Measurements from ENCODE around the gene DUSP19.

The DUSP19 gene

DNA sequence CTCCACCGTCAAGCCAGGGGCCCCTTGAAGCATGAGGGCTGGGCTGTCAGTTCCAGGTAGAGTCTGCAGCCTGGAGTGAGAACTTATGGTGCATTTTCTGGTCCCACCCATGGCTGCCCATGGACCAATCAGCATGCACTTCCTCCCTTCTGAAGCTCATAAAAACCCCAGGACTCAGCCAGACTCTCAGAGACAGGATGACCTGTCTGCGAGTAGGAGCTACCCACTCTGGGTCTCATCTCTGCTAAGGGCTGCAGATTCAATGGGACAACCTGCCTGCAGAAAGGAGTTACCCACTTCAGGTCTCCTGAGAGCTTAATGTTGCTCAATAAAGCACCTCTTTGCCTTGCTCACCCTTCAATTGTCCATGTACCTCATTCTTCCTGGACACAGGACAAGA, 9.4 kb upstream of the DUSP19 start:
- no peak for DNase-seq

DNA sequence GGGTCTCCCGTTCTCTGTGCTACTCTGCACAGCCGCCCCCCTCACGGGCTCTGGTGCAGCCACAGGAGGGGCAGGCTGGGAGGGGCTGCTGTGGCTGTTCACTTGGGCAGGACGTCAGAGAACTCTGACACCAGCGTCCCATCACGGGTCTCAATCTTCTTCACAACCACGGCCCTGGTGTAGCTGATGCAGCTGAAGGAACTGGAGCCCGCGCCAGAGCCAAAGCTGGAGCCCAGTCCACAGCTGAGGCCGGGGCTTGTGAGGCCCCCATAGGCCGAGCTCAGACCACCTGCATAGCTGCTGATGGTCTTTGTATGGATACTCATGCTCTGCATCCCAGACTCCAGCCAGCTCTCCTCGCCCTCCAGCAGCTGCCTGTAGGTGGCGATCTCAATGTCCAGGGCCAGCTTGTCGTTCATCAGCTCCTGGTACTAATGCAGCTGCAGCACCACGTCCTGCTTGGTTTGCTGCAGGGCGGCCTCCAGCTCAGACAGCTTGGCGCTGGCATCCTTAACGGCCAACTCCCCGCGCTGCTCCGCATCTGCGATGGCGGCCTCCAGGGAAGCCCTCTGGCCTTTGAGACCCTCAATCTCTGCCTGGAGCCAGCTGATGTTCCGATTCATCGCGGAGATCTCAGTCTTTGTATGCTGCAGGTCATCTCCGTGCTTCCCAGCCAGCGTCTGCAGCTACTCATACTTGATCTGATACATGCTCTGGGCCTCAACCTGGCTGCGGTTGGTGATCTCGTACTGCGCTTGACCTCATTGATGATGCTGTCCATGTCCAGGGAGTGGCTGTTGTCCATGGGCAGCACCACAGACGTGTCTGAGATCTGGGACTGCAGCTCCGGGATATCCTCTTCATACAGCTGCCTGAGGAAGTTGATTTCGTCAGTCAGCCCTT, 7.4 kb upstream of the DUSP19 start:
- DNase-seq: no peak

DNA sequence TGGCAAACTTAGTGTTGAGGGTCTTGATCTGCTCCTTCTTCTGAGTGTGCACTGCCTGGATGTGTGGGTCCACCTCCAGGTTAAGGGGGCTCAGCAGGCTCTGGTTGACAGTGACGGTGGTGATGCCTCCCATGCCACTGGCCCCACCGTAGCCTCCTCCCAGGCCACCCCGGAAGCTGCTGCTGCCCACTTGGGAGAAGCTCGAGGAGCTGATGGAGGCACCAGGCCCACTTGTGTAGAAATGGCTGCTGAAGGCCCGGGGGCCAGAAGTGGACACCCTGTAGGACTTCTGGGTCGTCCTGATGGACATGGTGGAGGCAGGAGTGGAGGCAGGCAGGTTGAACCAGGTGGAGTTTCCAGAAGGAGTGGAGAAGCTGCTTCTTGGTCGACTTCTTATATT, 6.4 kb upstream of the DUSP19 start:
- DNase-seq: no peak

DNA sequence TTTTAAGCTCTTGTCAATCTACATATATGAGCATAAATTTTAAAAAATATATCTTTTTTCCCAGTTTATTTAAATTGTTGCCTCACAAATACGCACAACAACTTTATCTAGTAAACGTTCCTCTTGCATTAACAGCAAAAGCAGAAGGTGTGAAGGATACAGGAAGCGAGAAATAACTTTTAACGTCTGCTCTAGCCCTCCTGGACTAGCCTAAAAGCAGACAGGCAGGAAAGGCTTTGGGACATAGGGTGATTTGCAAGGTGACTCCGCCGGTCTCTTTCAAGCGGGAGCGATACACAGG, 434 bp upstream of the DUSP19 start:
- DNase-seq: no peak

DNA sequence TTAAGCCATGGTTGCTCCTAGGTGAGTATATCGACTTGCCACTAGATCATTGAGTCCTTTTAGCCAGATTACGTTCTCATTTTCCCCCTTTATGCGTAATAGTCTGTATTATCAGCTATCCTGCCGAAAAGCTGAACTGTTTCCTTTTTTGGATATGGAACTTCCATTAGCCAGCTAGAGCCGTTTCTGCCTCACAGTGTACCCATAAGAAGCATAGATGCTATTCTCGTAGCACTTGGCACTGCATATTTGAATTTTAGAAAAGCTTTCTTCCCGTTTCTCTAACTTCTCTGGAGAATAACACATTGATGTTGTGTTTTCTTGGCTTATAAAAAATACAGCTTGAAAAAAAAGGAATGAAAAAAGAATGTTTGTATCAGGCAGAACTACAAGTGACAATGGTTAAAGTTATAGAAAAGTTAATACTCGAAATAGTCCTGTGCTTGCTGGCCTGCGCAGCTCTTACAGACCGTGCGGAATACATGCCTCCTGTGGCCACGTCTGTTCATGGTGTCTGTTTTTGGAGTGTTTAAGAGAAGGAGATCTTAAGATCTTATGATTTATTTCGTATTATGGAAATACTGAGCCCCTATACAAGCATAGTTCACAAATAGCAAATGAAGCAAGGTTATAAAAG, 710 bp downstream of the DUSP19 start:
- DNase-seq: no peak

DNA sequence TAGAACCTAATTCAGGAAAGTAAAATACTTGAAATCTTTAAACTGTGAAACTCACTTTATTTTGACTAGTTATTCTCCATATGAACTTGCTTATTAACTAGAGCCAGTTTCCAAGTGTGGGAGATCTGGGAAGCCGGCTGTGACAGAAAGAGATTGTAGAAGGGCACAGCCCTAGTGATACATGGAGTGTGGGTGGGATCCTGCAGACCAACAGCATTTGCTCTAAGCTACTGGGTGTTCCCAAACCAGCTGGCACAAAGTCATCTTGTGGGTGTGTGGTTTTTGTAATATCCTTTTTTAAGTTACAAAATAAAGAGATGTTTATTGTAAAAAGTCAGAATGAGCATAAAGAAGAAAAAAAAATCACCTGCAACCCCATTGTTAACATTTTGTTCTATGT, 3.4 kb downstream of the DUSP19 start:
- DNase-seq: no peak

DNA sequence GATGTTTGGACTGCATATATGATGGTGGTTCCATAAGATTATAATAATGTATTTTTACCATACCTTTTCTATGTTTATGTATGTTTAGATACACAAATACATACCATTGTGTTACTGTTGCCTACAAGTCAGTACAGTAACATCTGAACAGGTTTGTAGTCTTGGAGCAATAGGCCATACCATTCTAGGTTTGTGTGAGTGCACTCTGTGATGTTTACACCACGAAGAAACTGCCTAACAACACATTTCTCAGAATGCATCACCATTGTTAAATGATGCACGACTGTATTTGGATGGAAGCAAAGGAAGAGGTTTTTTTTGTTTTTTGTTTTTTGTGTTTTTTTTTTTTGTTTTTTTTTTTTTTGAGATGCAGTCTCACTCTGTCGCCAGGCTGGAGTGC, 9.5 kb downstream of the DUSP19 start:
- DNase-seq: no peak

DNA sequence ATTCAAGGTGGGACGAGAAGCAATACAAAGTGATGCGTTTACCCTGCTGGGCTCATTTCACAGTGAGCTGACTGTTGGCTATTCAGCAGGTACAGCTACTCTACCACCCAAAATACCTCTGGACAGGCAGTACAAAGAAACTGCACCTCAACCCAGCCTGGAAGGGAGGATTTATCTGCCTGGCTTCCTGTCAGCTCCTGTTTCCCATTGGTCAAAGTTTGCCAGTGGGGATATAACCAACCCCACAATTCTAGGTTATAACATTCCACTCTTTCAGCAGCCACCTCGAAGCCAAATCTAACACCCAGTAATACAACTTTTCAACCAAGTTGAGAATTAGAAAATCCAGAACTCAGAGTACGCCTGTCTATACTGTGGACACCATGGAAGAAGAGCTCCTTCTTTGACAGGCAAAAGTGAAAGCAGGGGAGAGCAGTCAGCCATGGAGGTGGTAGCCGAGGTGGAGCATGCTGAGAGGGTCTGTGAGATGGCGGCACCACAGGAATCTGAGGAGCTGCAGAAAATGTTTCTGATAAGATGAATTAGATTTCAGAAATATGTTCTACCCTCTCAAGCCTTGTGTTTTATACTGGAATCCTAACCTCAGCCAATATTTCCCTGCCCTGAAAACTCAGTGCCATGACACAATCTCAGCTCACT, 10.8 kb downstream of the DUSP19 start:
- DNase-seq: no peak

DNA sequence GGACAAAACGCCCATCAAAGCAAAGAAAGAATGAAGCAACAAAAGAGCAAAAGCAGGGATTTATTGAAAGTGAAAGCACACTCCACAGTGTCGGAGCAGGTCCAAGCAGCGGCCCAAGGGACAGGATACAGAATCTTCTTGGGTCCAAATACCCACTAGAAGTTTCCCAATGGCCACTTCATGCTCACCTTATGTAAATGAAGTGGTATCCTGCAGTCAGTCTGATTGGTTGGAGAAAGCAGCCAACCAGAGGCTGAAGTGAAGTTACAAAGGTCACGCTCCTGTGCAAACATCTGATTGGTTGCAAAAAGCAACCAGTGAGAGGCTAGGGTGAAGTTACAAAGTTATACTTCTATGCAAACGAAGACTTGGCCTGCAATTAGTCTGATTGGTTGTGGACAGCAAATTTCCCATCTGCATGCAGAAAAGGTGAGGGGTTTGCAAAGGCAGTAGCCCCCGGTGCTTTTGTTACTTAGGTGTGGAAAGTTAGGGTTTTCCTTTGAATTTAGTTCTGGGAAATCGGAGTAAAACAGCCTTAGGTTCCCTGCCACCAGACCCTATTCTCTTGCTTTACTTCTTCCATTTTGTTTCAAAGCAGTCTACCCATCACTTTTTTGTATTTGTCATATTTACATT, 12.9 kb downstream of the DUSP19 start:
- no peak for DNase-seq

DNA sequence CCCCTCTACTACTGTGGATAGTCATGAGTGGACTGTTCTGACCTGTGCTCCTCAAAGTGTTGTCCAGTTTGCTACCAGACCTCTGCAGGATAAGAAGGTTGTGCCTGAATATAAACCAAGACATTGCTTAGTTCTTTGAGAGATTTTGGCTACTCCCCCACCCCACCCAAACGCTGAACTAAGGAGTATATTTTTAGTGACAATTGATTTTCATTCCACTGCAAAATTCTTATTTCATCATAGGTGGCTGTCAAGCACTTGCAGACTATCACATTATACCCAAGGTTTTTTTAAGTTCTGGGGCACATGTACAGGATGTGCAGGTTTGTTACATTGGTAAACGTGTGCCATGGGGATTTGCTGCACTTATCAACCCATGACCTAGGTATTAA, 13.4 kb downstream of the DUSP19 start:
- no peak for DNase-seq

DNA sequence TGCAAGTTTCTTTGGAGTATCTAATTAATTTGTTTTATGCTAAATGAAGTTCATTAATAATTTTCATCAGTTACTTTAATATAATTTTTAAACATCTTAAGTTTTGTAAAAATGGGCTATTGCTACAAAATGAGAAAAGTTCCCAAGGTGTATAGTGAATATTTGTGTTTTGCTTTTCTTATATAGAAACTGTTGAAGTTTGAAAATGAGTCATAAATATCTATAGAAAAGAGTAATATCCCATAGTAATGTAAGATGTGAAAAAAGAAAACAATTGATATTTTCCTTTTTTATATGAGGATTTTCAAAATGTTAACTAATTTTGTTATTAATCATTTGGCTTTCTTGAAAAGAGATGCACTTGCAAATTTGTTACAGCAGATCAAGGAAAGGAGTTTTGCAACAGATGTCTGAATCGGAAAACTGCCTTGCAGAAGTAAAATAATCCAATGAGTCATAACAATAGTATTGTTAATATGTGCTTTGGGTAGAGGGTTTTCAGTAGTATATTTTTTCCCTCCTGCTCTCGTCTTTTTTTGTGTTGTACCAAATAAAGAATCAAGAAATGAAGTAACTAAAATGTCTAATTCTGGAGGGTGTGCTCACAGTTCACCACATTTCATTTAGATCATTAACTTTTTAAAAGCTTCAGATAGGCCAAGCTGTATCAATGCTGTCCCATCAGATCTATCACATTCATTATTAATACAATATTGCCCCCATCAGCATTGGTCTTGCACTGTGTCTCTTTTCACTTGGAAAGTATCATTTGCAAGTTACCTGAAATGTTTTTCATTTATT, 15.5 kb downstream of the DUSP19 start:
- no peak for DNase-seq

DNA sequence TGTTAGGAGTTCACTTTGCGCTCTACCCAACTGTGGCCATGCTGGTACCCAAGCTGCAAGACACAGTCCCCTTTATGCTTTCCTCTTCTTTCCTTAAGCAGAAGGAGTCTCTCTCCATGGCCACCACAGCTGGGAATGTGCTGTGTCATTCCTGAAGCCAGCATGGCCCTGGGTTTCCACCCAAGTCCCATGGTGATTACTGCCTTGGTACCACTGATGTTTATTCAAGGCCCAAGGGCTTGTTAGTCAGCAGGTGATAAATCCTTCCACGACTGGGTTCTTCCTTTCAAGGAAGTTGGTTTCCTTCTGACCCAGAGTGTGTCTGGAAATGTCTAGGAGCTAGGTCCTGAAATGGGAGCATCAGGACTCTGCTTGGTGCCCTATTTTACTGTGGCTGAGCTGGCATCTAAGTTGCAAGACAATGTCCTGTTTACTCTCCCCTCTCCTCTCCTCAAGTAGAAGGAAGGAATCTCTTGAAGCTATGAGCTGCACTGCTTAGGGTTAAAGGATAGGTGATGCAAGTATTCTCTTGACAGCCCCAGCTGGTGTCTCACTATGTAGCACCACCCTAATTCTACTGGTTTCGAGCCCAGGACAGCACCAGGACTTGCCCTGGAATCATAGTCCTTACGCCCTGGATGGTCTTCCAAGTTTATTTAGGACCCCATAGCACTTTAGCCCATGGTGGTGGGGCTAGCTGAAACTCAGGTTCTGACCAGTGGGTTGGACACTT, 27.0 kb downstream of the DUSP19 start:
- no peak for DNase-seq

DNA sequence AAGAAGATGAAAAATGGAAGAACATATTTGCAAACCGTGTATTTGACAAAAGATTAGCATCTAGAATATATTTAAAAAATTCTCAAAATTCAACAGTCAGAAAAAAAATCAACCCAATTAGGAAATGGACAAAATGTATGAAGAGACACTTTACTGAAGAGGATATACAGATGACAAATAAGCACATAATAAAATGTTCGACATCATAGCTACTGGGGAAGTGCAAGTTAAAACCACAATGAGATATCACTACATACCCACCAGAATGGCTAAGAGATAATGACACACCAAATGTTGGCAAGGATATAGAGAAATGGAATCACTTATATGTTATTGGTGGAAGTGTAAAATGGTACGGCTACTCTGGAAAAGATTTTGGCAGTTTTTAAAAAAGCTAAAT, 34.0 kb downstream of the DUSP19 start:
- DNase-seq: no peak

DNA sequence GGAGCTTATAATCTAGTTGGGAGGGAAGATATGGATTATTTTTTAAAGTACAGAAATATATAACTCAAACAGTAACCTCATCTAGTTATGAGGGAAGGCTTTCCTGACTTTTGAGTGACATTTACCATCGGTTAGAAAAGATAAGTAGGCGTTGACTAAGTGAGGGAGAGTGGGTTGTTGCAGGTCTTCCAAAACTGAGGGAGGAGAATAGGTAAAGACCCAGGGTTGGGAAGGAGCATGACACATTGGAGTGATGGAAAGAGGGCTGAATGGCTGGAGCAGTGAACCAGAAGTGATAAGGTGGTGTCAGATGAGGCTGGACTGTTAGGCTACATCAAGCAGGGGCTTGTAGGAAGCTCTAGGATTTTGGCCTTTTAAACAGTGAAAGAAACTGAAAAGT, 35.1 kb downstream of the DUSP19 start:
- no peak for DNase-seq

DNA sequence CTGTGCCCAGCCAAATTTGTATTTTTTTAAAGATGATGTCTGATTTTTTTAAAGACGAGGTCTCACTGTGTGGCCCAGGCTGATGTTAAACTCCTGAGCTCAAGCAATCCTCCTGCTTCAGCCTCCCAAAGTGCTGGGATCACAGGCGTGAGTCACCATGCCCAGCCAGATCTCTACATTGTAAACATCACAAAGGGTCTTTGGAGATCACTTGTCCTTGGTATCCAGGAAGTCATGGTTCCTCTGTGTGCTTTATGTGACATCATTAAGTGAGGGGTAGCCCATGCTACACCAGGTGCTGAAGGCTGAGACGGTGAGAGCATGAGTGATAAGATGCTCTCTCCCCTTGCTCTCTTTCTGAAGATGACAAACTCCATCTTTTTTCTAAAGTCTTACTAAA, 38.7 kb downstream of the DUSP19 start:
- DNase-seq: no peak

DNA sequence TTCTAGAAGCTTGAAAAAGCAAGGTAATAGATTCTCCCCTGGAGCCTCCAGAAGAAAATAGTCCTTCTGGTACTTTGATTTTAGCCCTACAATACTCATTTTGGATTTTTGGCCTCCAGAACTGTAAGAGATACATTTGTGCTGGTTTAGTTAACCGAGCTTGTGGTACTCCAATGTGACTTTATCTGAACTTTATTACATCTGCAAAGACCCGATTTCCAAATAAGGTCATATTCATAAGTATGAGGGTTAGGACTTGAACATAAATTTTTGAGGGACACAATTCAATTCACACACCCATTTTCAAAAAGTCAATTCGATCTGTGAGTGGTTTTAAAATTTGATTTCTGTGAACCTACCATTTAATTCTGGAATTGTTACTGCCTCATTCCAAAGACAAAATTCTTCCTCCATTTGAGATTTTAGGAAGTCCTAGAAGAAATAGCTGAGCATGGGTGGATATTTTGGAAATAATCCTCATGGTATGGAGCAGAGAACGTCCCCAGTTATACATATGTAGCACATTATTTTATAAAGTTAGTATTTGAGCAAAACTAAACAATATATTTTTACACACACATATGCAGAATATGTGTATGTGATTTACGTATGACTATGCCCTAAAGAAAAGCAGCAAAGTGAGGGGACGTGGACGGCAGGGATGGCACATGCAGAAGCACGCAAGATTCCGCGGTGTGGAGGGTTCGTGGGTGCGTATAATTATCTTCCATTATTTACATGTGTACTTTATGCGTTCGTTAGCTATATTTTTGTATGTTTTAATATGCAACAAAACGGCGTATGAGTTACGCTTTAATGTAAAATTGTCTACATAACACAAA, 44.8 kb downstream of the DUSP19 start:
- no peak for DNase-seq

DNA sequence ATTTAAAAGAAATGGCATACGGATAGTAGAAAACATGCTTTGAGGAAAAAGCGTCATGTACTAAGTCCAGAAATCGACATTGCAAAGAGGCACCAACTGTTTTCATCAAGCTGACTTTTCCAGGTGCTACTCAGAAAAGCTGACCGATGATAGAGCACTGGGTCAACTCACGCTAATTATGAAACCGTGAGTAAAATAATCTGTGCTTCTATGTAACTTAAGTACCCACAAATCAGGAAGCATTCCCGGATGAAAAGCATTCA, 45.3 kb downstream of the DUSP19 start:
- no peak for DNase-seq

DNA sequence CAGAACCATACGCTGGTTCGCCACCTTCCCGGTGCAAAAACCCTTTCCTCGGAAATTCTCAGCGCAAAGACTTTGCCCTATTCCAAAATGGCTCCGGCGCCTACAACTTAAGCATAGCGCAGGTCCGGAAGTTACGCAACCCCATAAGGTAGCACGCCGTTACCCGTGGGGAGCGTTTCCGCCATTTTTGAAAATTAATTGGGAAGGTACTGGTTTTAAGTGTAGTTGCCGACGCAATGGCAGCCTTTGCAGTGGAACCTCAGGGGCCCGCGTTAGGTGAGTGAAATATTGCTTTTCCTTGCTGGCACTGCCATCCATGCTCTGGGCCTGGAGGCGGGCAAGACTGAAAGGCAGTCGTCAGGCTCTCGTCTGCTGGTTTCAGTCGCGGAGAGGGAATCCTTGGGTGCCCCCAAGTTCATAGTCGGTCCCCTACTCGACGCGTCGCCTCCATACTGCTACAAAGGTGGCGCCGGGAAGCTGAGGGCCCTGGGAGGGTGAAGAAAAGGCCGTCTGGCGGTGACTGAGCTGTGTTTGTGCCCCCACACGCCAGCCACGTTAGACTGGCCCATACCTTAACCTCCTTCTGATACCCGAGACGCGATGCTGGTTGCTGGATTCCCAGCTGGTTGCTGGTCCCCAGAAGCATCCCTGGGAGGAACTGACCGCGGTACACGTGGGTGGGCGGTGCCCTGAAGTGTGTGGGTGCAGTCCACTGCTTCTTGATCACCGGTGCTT, 45.8 kb downstream of the DUSP19 start, which contains the start of gene NUP35:
Gene NUP35 (plus strand): TSS at position 222 of the 735 bp plus-strand sequence. CDS start 15 bp downstream, at position 237.
- DNase-seq: peak; percentile 94

DNA sequence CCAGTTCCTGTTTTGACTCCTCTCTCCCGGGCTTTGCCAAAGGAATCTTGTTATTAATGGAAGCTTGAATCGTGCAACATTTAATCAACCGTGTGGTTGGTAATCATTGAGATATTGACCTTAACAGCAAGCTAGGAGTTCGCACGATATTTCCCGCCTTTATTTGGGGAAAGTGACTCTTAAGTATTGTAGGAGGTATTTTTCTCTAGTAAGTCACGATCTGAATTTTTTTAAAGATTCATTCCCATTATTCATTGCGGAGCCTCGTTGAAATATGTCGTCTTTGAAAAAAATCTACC, 46.4 kb downstream of the DUSP19 start:
- DNase-seq: peak; percentile 35

DNA sequence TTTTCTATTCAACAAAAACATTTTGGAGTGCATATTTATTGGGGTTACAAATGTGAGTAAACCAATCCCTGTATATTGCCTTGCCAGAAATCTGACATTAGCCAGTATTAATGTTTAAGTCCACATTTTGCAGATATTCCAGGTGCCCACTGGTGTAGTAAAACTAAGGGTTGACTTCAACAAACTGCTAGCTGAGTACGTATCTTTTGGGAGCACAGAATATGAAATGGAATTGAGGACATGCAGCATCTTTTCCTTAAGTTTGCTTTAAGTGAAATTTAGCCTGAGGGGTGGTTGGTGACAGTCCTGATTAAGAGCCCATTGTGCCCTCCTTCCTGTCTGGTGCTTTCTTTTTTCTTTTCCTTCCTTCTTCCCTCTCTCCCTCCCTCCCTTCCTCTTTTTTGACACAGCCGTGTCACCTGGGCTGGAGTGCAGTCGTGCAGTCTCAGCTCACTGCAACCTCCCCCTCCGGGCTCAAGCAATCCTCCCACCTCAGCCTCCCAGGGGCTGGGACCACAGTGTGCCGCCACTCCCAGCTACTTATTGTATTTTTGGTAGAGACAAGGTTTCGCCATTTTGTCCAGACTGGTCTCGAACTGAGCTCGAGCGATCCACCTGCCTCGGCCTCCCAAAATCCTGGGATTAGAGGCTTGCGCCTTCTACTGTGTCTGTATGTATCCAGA, 47.3 kb downstream of the DUSP19 start:
- no peak for DNase-seq

Data from NCI-H2171 (cell line).